Calu3 (cell line): ENCODE data around the gene MGAT5. TPM values are rescaled to one million over a fixed set of nuclear protein-coding genes. Genes with fewer than 3 reads are reported as not detected.

Experiments
- BruUV-seq: library from RNA; stranded (reverse); fragments of 400-500 nt; replicated peaks from 2 replicates; lab custom pipeline; 2021; lab: Mats Ljungman, UMichigan
- CTCF ChIA-PET: fragments of 300-600 bp; sonication (Branson Sonifier 250); formaldehyde crosslinking; loops from one replicate; lab custom pipeline; 2022; ENCODE audit warnings: antibody characterized with exemption; lab: Charles Lee
- DNase-seq: peaks from one replicate; pipeline ENCODE4 v3.0.0; 2022
- H3K27ac Mint-ChIP-seq: one replicate; pipeline ENCODE4 v1.8.0; 2022; ENCODE audit warnings: mixed read lengths; ENCODE audit not compliant: unreplicated experiment
- H3K27me3 Mint-ChIP-seq: one replicate; pipeline ENCODE4 v1.8.0; 2022; ENCODE audit warnings: mixed read lengths; ENCODE audit not compliant: unreplicated experiment
- H3K36me3 Mint-ChIP-seq: one replicate; pipeline ENCODE4 v1.8.0; 2022; ENCODE audit warnings: mild to moderate bottlenecking, moderate library complexity, mixed read lengths; ENCODE audit not compliant: insufficient read depth, unreplicated experiment
- H3K4me1 Mint-ChIP-seq: one replicate; pipeline ENCODE4 v1.8.0; 2022; ENCODE audit warnings: mild to moderate bottlenecking, low read depth, mixed read lengths; ENCODE audit not compliant: unreplicated experiment
- H3K4me3 Mint-ChIP-seq: one replicate; pipeline ENCODE4 v1.8.0; 2022; ENCODE audit warnings: mild to moderate bottlenecking, low read depth, moderate library complexity, mixed read lengths; ENCODE audit not compliant: unreplicated experiment
- H3K9me3 Mint-ChIP-seq: one replicate; pipeline ENCODE4 v1.8.0; 2022; ENCODE audit warnings: low read depth, mixed read lengths; ENCODE audit not compliant: unreplicated experiment
- CTCF ChIP-seq: fragments of 200-600 bp; IDR thresholded peaks from one replicate; pipeline ENCODE4 v1.8.0; 2022; ENCODE audit warnings: antibody characterized with exemption; ENCODE audit not compliant: unreplicated experiment
- intact Hi-C: fragments of 100-400 bp; cut with micrococcal nuclease; formaldehyde crosslinking; loops from one replicate; pipeline ENCODE4 v1.10.0; 2022; ENCODE audit not compliant: unreplicated experiment
- total RNA-seq: library from RNA; stranded (reverse); gene quantifications from 2 replicates; pipeline ENCODE4 v1.2.3, GENCODE V29; 2022

The MGAT5 gene
- total RNA-seq, 1 experiment from 2014 or later, result 129 TPM

GRCh38 chr2:134465228-134466105 lies 211.6 kb downstream of the MGAT5 start:
- H3K9me3 Mint-ChIP-seq, result no peaks in the 10 kb centered on the region
- H3K36me3 Mint-ChIP-seq, result peaks cover 5% of the 10 kb centered on the region
- DNase-seq, result no peak
- TF ChIP-seq CTCF, result no peak
- H3K27ac Mint-ChIP-seq, result no peak overlapping the region
- BruUV-seq, result no TSS peak
- H3K4me1 Mint-ChIP-seq, result peaks cover 21% of the 10 kb centered on the region
- CTCF ChIA-PET, result interaction anchor here (0.7 to 1.4 kb wide), 2 partner anchors 434 to 436 kb away, joined by 3 to 4 read pairs; no protein-coding TSS in a partner anchor
- H3K27me3 Mint-ChIP-seq, result no peaks in the 10 kb centered on the region
- intact Hi-C loops, result loop anchor here (1.0 to 5.0 kb wide), 2 partner anchors 312 to 433 kb away; no protein-coding TSS in a partner anchor
- no peak overlapping the region for H3K4me3 Mint-ChIP-seq

- H3K27ac Mint-ChIP-seq, result no peak overlapping the region
- H3K9me3 Mint-ChIP-seq, result no peaks in the 10 kb centered on the region
- H3K27me3 Mint-ChIP-seq, result no peaks in the 10 kb centered on the region
Observed at GRCh38 chr2:134466141-134466540, 212.3 kb downstream of the MGAT5 start.

GRCh38 chr2:134468164-134468563 lies 214.3 kb downstream of the MGAT5 start:
- CTCF ChIA-PET, result interaction anchor here (1.0 kb wide), 1 partner anchor 8 kb away, joined by 4 read pairs; no protein-coding TSS in a partner anchor
- no peak for DNase-seq
- no peaks in the 10 kb centered on the region for H3K36me3 Mint-ChIP-seq
- H3K4me3 Mint-ChIP-seq, result no peak overlapping the region
- no peaks in the 10 kb centered on the region for H3K27me3 Mint-ChIP-seq
- peaks cover 9% of the 10 kb centered on the region for H3K4me1 Mint-ChIP-seq
- no TSS peak for BruUV-seq
- H3K27ac Mint-ChIP-seq, result no peak overlapping the region
- H3K9me3 Mint-ChIP-seq, result no peaks in the 10 kb centered on the region
- no peak for TF ChIP-seq CTCF
- intact Hi-C loops, result loop anchor here (5.0 kb wide), 1 partner anchor 309 kb away; no protein-coding TSS in a partner anchor

More at GRCh38 chr2:134466141-134466540, 212.3 kb downstream of the MGAT5 start:
- Mint-ChIP-seq H3K4me1 (peaks cover 15% of the 10 kb centered on the region), H3K36me3 (peaks cover under 1% of the 10 kb centered on the region), H3K4me3 (no peak overlapping the region)
- no TSS peak for BruUV-seq
- DNase-seq, result peak; percentile 74
- CTCF ChIA-PET, result interaction anchor here (1.4 kb wide), 1 partner anchor 433 kb away, joined by 4 read pairs; no protein-coding TSS in a partner anchor
- no peak for TF ChIP-seq CTCF
- intact Hi-C loops, result loop anchor here (1.0 to 5.0 kb wide), 2 partner anchors 311 to 432 kb away; no protein-coding TSS in a partner anchor

- intact Hi-C loops, result loop anchor here (5.0 kb wide), 1 partner anchor 309 kb away; no protein-coding TSS in a partner anchor
- Mint-ChIP-seq H3K27ac (no peak overlapping the region), H3K27me3 (no peaks in the 10 kb centered on the region), H3K4me3 (no peak overlapping the region), H3K4me1 (peaks cover 9% of the 10 kb centered on the region), H3K9me3 (no peaks in the 10 kb centered on the region), H3K36me3 (no peaks in the 10 kb centered on the region)
- BruUV-seq, result no TSS peak
- DNase-seq, result no peak
- no peak for TF ChIP-seq CTCF
- CTCF ChIA-PET, result interaction anchor here (1.0 kb wide), 1 partner anchor 9 kb away, joined by 4 read pairs; no protein-coding TSS in a partner anchor
Observed at GRCh38 chr2:134468776-134469175, 214.9 kb downstream of the MGAT5 start.
